Activated CD4-positive, alpha-beta T cell treated with anti-CD3 and anti-CD28 coated beads for 4 hours (primary cell): ENCODE results near the gene CHST9.
"Not testable (repeated sequence)": the region's sequence is repeated elsewhere in the genome, so short reads cannot be mapped to it uniquely, and the experiment has no call there.

Source experiments
- DNase-seq, 2 donors: peaks; one replicate each; pipeline ENCODE4 v3.0.0-alpha.2; 2020

CHST9 gene

DNA sequence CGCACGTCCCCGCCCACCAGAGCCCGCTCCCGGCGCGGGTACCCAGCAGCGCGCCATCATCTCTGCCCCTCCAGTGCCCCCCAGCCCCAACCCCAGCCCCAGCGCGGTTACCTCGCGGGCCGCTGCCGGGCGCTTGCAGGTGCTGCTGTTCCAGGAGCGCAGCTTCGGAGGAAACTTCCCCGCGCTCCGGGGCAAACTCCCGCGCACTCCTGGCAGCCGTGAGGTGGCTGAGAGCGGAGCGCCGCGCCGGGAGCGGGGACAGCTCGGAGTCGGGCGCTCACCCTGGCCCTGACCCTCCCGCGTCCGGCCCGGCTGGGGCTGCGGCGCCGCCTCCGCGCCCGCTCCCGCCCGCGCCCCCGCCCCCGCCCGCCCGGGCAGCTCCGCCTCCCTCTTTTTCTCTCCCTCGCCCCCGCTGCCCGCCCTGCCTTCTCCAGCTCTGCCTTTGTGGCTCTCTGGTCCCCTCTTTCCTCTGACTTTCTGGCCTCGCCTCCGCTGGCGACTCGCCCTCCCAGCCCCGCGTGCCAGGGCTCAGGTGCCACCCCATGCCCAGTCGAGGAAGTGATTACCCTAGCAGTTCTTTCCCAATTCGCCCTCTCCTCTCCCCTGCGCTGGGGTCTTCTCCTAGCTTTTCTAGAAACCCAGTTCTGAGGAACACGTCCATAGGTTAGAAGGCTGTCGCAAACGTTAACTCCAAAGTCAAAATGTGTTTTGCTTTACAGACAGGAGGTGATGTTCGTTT is at the start of gene CHST9:
TSS of gene CHST9 (minus strand) at position 284 of the 739 bp plus-strand sequence. CDS start 42,499 bp downstream, outside the sequence.
- DNase-seq: no peak

DNA sequence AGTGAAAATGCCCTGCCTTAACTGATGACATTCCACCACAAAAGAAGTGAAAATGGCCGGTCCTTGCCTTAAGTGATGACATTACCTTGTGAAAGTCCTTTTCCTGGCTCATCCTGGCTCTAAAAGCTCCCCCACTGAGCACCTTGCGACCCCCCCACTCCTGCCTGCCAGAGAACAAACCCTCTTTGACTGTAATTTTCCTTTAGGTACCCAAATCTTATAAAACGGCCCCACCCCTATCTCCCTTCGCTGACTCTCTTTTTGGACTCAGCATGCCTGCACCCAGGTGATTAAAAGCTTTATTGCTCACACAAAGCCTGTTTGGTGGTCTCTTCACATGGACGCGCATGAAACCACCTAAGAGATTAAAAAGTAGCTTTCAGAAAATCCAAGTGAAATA is 47.2 kb upstream of the CHST9 start:
- DNase-seq: not testable (repeated sequence)

DNA sequence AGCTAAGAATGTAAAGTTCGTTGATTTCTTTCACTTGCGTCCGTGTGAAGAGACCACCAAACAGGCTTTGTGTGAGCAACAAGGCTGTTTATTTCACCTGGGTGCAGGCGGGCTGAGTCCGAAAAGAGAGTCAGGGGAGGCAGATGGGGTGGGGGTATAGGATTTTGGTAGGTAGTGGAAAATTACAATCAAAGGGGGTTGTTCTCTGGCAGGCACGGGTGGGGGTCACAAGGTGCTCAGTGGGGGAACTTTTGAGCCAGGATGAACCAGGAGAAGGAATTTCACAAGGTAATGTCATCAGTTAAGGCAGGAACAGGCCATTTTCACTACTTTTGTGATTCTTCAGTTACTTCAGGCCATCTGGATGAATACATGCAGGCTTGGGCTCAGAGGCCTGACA is 46.6 kb upstream of the CHST9 start:
- DNase-seq: not testable (repeated sequence)

- not testable (repeated sequence) for DNase-seq
These were observed 46.1 kb upstream of the CHST9 start for GRCh38 chr18:27231221-27231620.

DNA sequence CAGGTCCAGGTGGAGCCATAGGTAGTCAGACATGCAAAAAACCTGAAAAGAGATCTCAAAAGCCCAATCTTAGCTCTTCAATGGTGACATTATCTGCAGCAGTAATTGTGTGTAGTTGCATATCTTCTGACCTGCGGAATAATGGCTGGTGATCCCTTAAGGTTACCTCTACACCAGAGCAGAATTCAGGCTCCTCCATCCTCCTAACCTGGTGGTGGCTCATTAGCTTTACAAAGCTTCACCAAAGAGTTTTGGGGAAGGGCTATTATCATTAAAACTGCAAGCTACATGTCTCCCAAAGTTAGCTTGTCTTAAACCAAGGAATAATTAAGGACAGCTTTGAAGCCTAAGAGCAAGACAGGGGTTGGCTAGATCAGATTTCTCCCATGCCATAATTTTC is 42.6 kb upstream of the CHST9 start:
- DNase-seq: no peak

DNA sequence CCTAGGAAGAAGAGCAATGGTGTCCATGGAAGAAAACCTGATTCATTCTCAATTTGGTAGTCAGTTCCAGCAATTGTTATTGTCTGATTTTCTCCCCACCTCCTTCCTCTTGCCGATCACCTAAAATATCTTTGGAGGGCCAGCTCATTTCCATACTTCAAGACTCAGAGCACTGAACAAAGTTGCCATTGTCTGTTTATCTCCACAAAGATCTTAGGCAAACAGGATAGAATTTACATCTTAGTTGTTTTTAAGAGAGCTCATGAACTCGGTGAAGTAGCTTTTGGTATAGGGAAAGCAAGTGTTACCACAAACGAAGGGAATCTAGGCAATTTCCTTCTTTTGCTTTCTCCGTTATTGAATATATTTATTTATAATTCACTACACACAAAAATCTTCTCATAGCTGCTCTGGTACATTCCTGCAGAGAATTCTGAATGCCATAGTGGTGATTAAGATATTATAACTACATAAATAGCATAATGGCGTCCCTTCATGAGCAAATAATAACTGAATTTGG is 41.5 kb upstream of the CHST9 start:
- DNase-seq: no peak

GRCh38 chr18:27225947-27226481 is 40.9 kb upstream of the CHST9 start:
- no peak for DNase-seq

DNA sequence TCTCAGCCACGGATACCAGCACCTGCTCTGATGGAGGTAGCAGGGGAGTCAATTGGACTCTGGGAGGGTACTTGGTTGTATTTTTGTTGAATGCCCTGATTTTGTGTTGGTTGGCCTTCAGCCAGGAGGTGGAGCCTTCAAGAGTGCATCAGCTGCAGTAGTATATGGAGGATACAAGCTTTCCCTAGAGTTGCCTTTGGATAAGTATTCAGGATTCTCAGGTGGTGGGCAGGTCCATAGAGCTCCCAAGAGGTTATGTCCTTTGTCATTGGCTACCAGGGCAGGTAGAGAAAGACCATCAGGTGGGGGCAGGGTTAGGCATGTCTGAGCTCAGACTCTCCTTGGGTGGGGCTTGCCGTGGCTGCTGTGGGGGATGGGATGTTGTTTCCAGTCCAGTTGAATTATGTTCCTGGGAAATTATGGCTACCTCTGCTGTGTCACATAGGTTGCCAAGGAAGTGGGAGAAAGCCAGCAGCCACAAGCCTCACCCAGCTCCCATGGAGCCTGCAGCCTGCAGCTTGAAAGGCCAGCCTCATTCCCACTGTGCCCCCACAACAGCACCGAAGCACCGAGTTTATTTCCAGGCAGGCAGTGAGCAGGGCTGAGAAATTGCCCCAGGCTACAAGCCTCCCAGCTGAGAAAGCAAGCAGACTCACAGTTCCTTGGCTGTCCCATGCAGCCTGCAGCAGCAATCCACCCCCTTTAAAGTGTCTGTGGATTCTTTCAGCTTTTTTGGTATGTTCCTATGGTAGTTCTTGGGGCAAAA is 38.6 kb upstream of the CHST9 start:
- no peak for DNase-seq

DNA sequence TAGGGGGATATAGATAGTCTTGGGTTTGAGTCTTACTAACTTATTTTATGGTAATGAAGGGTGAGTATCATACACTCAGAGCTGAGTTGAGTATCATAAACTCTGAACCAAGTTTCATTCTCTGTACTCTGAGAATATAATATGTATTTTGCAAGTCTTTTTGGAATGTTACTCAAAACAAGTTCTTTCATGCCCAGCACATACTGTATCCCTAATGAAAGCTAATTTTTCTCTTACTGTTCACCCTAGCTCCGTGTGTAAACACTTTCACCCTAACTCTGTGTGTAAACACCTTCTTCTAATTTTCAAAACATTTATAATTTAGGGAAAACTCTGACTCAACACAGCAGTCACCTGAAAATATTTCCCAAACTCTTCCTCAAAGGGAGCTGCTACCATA is 29.7 kb upstream of the CHST9 start:
- no peak for DNase-seq

DNA sequence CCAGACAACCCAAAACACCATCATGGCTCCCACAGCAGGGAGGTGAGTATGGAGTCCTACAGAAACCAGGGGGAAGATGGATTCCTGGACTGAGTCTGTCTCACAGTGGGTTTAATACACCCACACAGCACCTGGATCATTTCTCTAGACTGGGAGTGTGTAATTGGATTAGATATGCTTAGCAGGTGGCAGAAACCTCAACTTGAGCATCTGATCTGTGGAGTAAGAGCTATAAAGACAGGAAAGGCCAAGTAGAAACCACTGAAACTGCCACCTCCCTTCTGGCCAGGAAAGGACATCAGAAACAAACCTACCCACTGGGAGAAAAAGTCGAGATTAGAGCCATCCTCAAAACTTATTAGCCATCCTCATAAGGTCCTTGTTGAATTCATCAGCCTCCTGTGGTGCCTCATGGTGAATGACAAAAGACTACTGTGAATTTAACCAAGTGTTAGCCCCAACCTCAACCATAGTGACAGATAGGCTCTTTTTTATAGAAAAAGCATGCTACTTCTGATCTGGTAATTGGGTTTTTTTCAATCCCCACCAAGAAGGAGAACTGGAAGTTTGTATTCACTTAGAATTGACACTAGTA is 28.1 kb upstream of the CHST9 start:
- DNase-seq: no peak

GRCh38 chr18:27211569-27211968 is 26.5 kb upstream of the CHST9 start:
- no peak for DNase-seq

GRCh38 chr18:27206411-27206810 is 21.3 kb upstream of the CHST9 start:
- no peak for DNase-seq

- DNase-seq: no peak
These were observed 17.6 kb upstream of the CHST9 start for GRCh38 chr18:27202741-27203140.

DNA sequence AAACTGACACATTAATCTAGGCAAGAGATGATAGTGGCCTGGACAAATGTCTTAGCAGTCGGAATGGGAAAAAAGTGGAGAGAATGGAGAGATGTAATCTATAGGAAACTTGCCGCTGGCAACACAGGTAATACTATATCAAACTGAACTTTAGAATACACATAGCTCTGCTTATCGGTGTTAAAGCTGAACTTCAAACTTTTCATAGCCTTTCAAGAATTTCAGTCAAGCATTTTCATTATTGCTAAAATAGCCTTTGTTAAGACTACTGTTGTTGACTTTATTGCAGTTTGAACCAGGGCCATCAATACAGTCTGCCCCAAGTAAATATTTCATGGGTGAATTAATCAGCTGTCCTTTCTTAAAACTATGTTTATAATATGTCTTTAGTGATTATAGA is 12.9 kb upstream of the CHST9 start:
- no peak for DNase-seq

DNA sequence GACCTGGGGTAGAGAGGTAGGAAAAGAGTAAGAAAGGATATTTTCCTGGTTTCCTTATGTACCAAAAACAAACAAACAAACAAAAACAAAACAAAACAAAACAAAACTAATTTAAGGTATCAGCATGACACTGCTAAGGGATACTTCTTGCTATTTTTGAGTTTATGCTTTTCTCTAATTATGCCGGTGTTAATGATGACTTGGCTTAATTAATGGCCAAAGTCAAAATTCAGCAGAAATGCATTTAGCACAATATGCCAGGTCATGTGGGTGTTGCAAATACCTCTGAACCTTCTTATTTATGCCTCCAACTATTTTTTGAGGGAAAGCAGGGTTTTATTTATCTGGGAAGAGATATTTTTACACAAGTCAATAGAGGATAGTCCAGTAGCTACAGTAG is 3.2 kb upstream of the CHST9 start:
- DNase-seq: no peak

DNA sequence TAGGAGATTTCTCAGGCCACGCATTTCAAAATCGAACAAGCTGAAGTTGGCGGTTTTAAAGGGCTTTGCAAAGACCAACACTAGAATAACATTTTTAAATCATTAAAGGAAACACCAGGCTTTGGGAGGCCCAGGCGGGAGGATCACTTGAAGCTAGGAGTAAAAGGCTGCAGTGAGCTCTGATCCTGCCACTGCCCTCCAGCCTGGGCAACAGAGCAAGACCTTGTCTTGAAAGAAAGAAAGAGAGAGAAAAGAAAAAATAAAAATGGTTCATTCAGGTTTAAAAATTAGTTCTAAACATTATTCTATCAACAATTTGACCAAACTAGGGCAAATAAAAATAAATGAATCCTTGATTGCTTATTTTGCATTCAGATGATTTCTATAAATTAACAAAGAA is 789 bp upstream of the CHST9 start:
- DNase-seq: no peak

GRCh38 chr18:27184115-27185024 is 738 bp downstream of the CHST9 start:
- no peak for DNase-seq

- no peak for DNase-seq
These were observed 3.4 kb downstream of the CHST9 start for GRCh38 chr18:27181726-27182125.

DNA sequence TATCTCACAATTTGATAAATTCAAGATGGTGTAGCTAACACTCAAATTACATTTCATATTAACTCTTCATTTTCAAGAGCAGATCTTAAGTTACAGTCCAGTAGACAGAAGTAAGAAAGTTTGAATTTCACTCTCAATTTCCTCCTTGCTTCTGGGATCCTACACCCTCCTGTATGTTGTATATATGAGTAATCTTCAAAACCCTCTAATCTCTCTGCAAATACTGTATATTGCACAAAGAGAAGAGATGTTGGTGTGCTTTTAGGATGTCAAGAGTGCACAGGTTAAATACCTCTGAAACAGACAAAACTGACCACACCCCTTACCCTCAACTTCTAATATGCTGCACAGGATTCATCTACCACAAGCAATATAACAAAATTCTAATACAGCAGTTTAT is 6.7 kb downstream of the CHST9 start:
- DNase-seq: no peak

- DNase-seq: no peak
These were observed 9.2 kb downstream of the CHST9 start for GRCh38 chr18:27175914-27176313.

DNA sequence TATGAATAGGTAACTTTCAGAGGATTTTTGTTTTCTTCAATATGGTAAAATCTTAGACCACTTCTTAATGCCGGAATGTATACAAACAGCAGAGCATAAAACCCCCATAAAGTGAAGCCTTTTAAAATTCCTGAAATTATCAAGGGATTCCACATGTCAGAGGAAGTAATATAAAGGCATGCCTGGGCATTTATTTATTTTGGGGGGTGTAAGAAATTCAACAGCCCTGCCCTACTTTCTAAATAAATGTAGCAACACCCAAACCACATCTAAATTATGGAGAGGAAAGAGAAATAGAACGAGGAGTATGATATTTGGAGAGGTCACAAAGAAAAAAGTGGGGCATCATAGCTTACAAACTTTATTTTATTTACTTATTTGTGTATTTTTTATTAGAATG is 9.9 kb downstream of the CHST9 start:
- DNase-seq: no peak

DNA sequence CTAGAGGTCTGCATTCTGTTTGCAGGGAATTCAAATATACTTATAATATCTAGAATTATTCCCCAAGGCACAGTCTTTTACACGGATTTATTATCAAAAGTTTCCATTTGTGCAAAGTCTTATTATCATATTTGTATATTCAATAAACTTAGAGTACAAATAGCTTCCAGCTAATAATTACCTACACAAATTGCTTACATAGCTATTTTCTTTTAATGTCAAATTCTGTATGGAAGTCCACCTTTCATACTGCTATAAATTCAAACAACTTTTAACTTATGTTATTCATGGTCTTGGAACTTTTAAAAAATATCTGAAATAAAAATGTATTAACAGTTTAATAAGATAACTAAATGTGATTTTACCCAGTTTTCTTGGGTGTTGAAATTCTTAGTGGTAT is 13.1 kb downstream of the CHST9 start:
- no peak for DNase-seq
